BJ (cell line): ENCODE results near the gene PSG5. TPM values are rescaled to one million over a fixed set of nuclear protein-coding genes. Genes with fewer than 3 reads are reported as not detected.
"Not testable (repeated sequence)": the region's sequence is repeated elsewhere in the genome, so short reads cannot be mapped to it uniquely, and the experiment has no call there.

Experiments used
- CTCF ChIA-PET: fragments of 350-600 bp; formaldehyde crosslinking; extraction: SDS; loops from one replicate; lab custom pipeline; 2021; ENCODE audit warnings: antibody characterized with exemption, inconsistent platforms; lab: Yijun Ruan, JAX
- POLR2A ChIA-PET: fragments of 300-600 bp; sonication (Branson Sonifier 250); formaldehyde crosslinking; extraction: SDS; loops from one replicate; lab custom pipeline; 2021; ENCODE audit warnings: antibody characterized with exemption; lab: Charles Lee
- DNase-seq: peaks from one replicate; pipeline ENCODE4 v3.0.0-alpha.2; 2011; ENCODE audit warnings: low read depth
- H3K27me3 ChIP-seq: 2 replicates; pipeline ENCODE4 v1.6.0; 2011; ENCODE audit warnings: low read length; ENCODE audit not compliant: control insufficient read depth, insufficient read depth
- H3K36me3 ChIP-seq: 2 replicates; pipeline ENCODE4 v1.5.1; 2011; ENCODE audit warnings: low read length; ENCODE audit not compliant: control insufficient read depth, insufficient read depth
- H3K4me3 ChIP-seq: 2 replicates; pipeline ENCODE4 v1.5.1; 2011; ENCODE audit warnings: low read depth, mild to moderate bottlenecking, control low read depth, low read length
- polyA plus RNA-seq: library from polyadenylated mRNA; depleted of rRNA; stranded (reverse); fragments of >200 nt; gene quantifications from 2 replicates; pipeline ENCODE4 v1.2.3, GENCODE V29; 2011
- TF ChIP-seq, protein P1 (sequence below): IDR thresholded peaks from 2 replicates; pipeline ENCODE4 v1.5.1; 2011; ENCODE audit warnings: low read depth, mild to moderate bottlenecking, control low read depth, inconsistent platforms, low read length, moderate library complexity; ENCODE audit not compliant: insufficient read depth

The PSG5 gene
- polyA plus RNA-seq, 1 experiment, result 674 TPM

DNA sequence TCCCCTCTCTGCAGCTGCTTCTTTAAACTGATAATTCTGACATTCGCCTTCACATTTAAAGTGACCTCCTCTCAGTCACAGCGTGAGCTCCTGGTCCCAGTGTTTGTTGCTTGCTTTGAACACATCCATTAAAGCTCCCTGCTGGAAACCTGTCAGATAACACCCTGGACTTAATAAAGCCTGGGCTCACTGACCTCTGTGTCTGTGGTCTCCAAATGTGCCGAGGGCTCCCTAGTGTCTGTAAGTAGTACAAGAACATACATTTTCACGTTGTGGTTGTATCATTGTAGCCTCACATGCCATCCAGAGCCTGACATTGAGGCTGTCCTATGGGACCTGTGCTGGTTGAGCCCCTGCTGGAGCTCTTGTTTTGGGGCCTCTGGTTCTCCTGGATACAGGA, 21.7 kb upstream of the PSG5 start:
- Histone ChIP-seq H3K27me3 (no peaks in the 10 kb centered on the region), H3K4me3 (no peak overlapping the region), H3K36me3 (no peaks in the 10 kb centered on the region)
- no peak for DNase-seq
- POLR2A ChIA-PET, result no interaction called here
- CTCF ChIA-PET, result interaction anchor here (0.8 to 1.4 kb wide), 2 partner anchors 21 to 62 kb away, joined by 3 to 6 read pairs; no protein-coding TSS in a partner anchor
- TF ChIP-seq, protein P1, sequence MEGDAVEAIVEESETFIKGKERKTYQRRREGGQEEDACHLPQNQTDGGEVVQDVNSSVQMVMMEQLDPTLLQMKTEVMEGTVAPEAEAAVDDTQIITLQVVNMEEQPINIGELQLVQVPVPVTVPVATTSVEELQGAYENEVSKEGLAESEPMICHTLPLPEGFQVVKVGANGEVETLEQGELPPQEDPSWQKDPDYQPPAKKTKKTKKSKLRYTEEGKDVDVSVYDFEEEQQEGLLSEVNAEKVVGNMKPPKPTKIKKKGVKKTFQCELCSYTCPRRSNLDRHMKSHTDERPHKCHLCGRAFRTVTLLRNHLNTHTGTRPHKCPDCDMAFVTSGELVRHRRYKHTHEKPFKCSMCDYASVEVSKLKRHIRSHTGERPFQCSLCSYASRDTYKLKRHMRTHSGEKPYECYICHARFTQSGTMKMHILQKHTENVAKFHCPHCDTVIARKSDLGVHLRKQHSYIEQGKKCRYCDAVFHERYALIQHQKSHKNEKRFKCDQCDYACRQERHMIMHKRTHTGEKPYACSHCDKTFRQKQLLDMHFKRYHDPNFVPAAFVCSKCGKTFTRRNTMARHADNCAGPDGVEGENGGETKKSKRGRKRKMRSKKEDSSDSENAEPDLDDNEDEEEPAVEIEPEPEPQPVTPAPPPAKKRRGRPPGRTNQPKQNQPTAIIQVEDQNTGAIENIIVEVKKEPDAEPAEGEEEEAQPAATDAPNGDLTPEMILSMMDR, result no peak

- POLR2A ChIA-PET, H3K27me3 ChIP-seq, H3K4me3 ChIP-seq, DNase-seq, H3K36me3 ChIP-seq: not testable (repeated sequence)
- CTCF ChIA-PET, result interaction anchor here (0.8 to 1.4 kb wide), 3 partner anchors 19 to 183 kb away, joined by 3 to 6 read pairs (median 3); no protein-coding TSS in a partner anchor
- TF ChIP-seq, protein P1, result peak; percentile 49; the same call in 1 of the 2 replicates
Observed at GRCh38 chr19:43207174-43207573, 20.8 kb upstream of the PSG5 start.

GRCh38 chr19:43205471-43206105, 19.3 kb upstream of the PSG5 start, which contains the start of gene PSG4:
Gene PSG4 (minus strand): TSS chr19:43205638. CDS start chr19:43205536, 102 bp downstream.
- CTCF ChIA-PET, result interaction anchor here (0.9 kb wide), 1 partner anchor 18 kb away, joined by 3 read pairs; no protein-coding TSS in a partner anchor
- POLR2A ChIA-PET, result not testable (repeated sequence)

DNA sequence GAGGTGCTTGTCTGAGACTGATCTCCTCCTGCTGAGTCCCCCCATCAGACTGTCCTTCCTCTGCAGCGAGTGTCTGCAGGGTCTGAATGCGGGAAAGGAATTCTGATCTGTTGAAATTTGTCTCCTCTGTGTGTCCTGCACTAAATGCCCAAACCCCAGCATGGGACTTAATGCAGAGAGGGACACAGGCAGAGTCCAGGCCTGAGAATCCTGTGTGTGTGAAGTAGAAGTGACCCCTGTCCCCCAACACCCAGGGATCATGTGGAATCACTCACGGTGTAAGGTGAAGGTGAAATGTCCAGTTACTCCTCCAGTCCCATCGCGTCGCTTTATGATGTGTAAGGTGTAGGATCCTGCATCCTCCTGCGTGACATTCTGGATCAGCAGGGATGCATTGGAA, 17.3 kb upstream of the PSG5 start:
- DNase-seq, CTCF ChIA-PET, POLR2A ChIA-PET, H3K4me3 ChIP-seq, H3K27me3 ChIP-seq, H3K36me3 ChIP-seq: not testable (repeated sequence)

More at GRCh38 chr19:43205471-43206105, 19.3 kb upstream of the PSG5 start, which contains the start of gene PSG4:
- not testable (repeated sequence) for H3K27me3 ChIP-seq, H3K36me3 ChIP-seq, DNase-seq, H3K4me3 ChIP-seq

DNA sequence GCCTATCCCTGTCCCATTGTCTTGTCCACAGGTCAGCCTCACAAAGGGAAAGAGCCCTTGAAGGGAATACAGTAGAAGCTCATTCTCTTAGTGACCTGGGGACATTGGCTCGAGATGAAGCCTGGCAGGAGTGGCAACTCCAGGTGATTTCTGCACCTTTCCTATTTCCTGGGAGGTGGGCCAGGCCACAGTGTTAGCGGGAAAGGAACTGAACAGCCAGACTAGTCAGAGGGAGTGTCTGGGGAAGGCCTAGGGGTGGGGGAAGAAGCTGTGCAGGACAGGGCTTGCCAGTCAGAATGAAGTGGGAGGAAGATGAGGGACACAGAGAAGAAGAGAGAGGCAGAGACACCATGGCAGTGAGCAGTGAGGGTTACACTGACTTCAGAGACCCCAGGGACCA, 15.6 kb upstream of the PSG5 start:
- CTCF ChIA-PET, result interaction anchor here (0.6 kb wide), 1 partner anchor 54 kb away, joined by 3 read pairs; no protein-coding TSS in a partner anchor
- POLR2A ChIA-PET, H3K27me3 ChIP-seq, H3K36me3 ChIP-seq, H3K4me3 ChIP-seq, DNase-seq: not testable (repeated sequence)

GRCh38 chr19:43201337-43201801, 15.0 kb upstream of the PSG5 start:
- H3K27me3 ChIP-seq, H3K36me3 ChIP-seq, POLR2A ChIA-PET, H3K4me3 ChIP-seq: not testable (repeated sequence)
- CTCF ChIA-PET, result interaction anchor here (1.1 kb wide), 1 partner anchor 10 kb away, joined by 3 read pairs; no protein-coding TSS in a partner anchor
- peak; percentile 82 for DNase-seq

DNA sequence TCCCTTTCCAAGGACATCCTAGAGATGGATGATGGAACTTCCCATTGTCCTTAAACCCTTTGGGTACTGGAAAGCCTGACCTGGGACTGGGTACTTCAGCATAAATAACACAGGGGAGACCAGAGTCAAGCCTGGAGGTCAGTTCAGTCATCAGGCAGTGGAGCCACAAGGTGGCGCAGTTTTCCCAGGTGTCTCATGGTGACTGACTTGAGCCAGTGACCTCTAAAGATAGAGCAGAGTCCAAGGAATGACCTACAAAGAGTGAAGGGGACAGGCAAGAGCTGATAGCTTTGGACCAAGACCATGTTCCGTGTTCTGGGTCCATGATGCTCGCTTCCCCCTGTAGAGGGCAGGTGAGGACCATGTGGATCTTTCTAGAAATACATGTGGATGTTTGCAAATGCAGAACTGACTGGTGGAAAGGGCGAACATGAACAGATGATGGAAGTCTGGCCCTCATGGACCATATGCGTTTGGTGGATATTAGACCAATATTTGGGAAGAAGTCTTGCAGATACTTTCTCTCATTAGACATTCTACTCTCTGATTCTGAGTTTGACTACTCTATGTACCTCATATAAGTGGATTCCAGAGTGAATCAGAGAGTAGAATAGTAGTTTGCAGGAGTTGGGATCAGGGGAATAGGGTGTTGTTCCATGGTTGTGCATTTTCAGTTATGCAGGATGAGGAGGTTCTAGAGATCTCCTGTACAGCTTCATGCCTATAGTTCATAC, 12.5 kb upstream of the PSG5 start:
- H3K4me3 ChIP-seq, H3K27me3 ChIP-seq, H3K36me3 ChIP-seq, DNase-seq, POLR2A ChIA-PET: not testable (repeated sequence)
- CTCF ChIA-PET, result interaction anchor here (1.1 to 1.4 kb wide), 2 partner anchors 74 to 227 kb away, joined by 3 to 4 read pairs; no protein-coding TSS in a partner anchor
- TF ChIP-seq, protein P1, result peak; percentile 10; the same call in 1 of the 2 replicates

DNA sequence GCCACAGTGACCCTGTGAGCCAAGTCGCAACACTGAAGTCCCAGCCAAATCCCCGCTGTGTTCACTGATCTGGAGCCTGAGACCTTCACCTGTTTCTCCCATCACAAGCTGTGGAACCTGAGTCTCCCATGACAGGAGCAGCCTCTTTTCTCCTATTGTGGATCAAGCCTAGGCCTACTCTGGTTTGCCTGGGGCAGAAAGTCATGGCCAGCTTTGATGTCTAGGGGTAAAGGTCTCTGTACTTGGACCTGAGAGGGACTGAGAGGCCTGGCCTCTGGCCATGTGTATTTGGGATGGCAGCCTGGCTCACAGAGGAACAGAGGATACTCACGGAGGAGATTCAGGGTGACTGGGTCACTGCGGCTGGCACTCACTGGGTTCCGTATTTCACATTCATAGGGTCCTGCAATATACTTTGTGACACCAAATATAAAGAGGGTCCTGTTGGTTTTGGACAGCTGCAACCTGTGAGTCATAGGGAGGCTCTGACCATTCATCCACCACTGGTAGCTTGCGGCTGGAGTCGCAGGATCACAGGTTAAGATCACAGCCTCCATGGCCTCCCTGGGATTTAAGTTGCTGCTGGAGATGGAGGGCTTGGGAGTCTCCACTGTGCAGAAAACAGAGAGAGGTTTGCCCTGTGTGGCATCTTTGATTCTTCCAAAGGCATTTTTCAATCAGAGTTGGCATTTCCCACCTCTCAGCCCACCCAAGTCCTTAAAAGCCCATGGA, 11.5 kb upstream of the PSG5 start:
- H3K36me3 ChIP-seq, H3K4me3 ChIP-seq, POLR2A ChIA-PET, DNase-seq, H3K27me3 ChIP-seq: not testable (repeated sequence)
- CTCF ChIA-PET, result interaction anchor here (0.9 to 1.4 kb wide), 3 partner anchors 75 to 228 kb away, joined by 3 to 4 read pairs (median 4); no protein-coding TSS in a partner anchor

GRCh38 chr19:43194397-43194796, 8.1 kb upstream of the PSG5 start:
- POLR2A ChIA-PET, H3K27me3 ChIP-seq, H3K36me3 ChIP-seq, CTCF ChIA-PET, DNase-seq, H3K4me3 ChIP-seq: not testable (repeated sequence)
